Lung (tissue), 12 donors: ENCODE measurements around the gene RIN3. TPM values are rescaled to one million over a fixed set of nuclear protein-coding genes. Genes with fewer than 3 reads are reported as not detected.
A peak's percentile ranks its signal among the peaks of the same experiment; 100 is the strongest.

ENCODE experiments used
- ATAC-seq: fragments of 200-7000 bp; cut with Tn5 transposase; one replicate; pipeline ENCODE4 v1.9.1; 2020; ENCODE audit warnings: moderate number of reproducible peaks; ENCODE audit not compliant: insufficient read depth, low FRiP score
- DNase-seq, 3 donors: peaks; one replicate each; pipeline ENCODE4 v3.0.0-alpha.2; 2013 to 2017
- H3K27ac ChIP-seq, 2 donors: one replicate each; pipeline ENCODE4 v1.5.1; 2013; ENCODE audit warnings: mild to moderate bottlenecking in 2 of 2, moderate library complexity in 2 of 2, control low read depth in 1 of 2, inconsistent platforms in 1 of 2, low read depth in 1 of 2, low read length in 1 of 2
- H3K27me3 ChIP-seq, 3 donors: one replicate each; pipeline ENCODE4 v1.5.1; 2013; ENCODE audit warnings: low read length in 2 of 3; ENCODE audit not compliant: control insufficient read depth in 3 of 3, insufficient read depth in 3 of 3
- H3K36me3 ChIP-seq, 4 donors: one replicate each; pipeline ENCODE4 v1.5.1; 2013; ENCODE audit warnings: low read length in 4 of 4, mild to moderate bottlenecking in 1 of 4, moderate library complexity in 1 of 4; ENCODE audit not compliant: control insufficient read depth in 4 of 4, insufficient read depth in 4 of 4
- H3K4me1 ChIP-seq, 5 donors: one replicate each; pipeline ENCODE4 v1.5.1; 2013; ENCODE audit warnings: low read length in 5 of 5, mild to moderate bottlenecking in 2 of 5, moderate library complexity in 1 of 5; ENCODE audit not compliant: control insufficient read depth in 5 of 5, insufficient read depth in 5 of 5
- H3K4me3 ChIP-seq: one replicate; pipeline ENCODE4 v1.5.1; 2013; ENCODE audit warnings: mild to moderate bottlenecking, control low read depth, moderate library complexity
- H3K9ac ChIP-seq, 2 donors: one replicate each; pipeline ENCODE4 v1.5.1; 2013; ENCODE audit warnings: low read length in 2 of 2, control low read depth in 1 of 2; ENCODE audit not compliant: insufficient read depth in 1 of 2
- H3K9me3 ChIP-seq, 4 donors: one replicate each; pipeline ENCODE4 v1.5.1; 2013; ENCODE audit warnings: low read length in 3 of 4, mild to moderate bottlenecking in 1 of 4, moderate library complexity in 1 of 4; ENCODE audit not compliant: control insufficient read depth in 4 of 4, insufficient read depth in 3 of 4
- WGBS, 2 donors: extraction: QIAGEN DNeasy Blood & Tissue Kit; methylation state at CpG; one replicate each; pipeline ENCODE4 v1.1.7; 2013; 5-methylcytosine and 5-hydroxymethylcytosine counted together
- polyA plus RNA-seq, 2 donors: library from polyadenylated mRNA; stranded (reverse); fragments of 200-250 nt; gene quantifications; one replicate each; pipeline ENCODE4 v1.2.1, GENCODE V29; 2013
- total RNA-seq, 2 donors: library from RNA; depleted of rRNA in 1 of 2; stranded (reverse); fragments of >200 nt in 1 of 2; gene quantifications; one replicate each; pipeline ENCODE4 v1.2.1, GENCODE V29; 2014 to 2021
- TF ChIP-seq, protein P1 (sequence below): IDR thresholded peaks from 2 replicates; pipeline ENCODE4 v1.5.1; 2012; ENCODE audit warnings: mild to moderate bottlenecking; ENCODE audit errors: control extremely low read depth, extremely low read depth
- donor health status: control.
- donor health status: control.
- donor health status: Bipolar disorder and iron deficiency.
- donor health status: healthy.
- donor health status: DM: yes; HTN: yes; CAD: no.

RIN3 gene
- total and polyA plus RNA-seq, 4 donors = 19.3 to 55.5 (median 40.2) TPM

DNA sequence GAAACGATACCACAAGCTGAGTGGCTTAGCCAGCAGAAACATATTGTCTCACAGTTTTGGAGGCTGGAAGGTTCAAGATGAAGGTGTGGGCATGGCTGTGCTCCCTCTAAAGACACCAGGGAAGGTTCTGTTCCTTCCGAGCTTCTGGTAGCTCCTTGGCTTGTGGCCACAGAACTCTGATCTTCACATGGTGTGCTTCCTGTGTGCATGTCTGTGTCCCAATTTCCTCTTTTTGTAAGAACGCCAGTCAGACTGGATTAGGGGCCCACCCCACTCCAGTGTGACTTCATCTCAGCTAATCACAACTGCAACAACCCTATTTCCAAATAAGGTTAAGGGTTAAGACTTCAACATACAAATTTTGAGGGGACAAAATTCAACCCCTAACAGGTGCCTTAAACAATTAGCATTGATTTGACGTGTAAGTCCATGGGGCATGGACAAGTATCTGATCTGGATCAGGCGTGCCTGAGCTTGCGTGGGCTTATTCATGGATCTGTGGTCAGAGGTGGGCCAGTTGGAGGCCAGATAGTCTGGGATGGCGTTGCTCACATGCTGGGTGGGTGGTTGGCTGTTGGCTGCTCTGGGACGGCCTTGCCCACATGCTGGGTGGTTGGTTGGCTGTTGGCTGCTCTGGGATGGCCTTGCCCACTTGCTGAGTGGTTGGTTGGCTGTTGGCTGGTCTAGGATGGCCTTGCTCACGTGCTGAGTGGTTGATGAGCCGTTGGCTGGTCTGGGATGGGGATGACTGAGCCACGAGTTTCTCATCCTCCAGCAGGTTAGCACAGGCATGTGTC is 146.4 kb downstream of the RIN3 start:
- peaks cover 0 to 27% (median 0%) of the 10 kb centered on the region in 5 donors for H3K4me1 ChIP-seq
- TF ChIP-seq, protein P1, sequence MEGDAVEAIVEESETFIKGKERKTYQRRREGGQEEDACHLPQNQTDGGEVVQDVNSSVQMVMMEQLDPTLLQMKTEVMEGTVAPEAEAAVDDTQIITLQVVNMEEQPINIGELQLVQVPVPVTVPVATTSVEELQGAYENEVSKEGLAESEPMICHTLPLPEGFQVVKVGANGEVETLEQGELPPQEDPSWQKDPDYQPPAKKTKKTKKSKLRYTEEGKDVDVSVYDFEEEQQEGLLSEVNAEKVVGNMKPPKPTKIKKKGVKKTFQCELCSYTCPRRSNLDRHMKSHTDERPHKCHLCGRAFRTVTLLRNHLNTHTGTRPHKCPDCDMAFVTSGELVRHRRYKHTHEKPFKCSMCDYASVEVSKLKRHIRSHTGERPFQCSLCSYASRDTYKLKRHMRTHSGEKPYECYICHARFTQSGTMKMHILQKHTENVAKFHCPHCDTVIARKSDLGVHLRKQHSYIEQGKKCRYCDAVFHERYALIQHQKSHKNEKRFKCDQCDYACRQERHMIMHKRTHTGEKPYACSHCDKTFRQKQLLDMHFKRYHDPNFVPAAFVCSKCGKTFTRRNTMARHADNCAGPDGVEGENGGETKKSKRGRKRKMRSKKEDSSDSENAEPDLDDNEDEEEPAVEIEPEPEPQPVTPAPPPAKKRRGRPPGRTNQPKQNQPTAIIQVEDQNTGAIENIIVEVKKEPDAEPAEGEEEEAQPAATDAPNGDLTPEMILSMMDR = no peak
- ATAC-seq (peak; percentile 51), DNase-seq (no peak)
- H3K4me3 ChIP-seq = no peak overlapping the region
- H3K36me3 ChIP-seq = peaks cover 0 to 30% (median 12%) of the 10 kb centered on the region in 4 donors
- H3K27me3 ChIP-seq = no peaks in the 10 kb centered on the region
- 50 to 64% methylated on average over 11 of the region's 11 CpGs for WGBS, 2 donors
- peak overlapping the region; percentile 55 to 83 for H3K27ac ChIP-seq
- no peaks in the 10 kb centered on the region for H3K9me3 ChIP-seq
- no peak overlapping the region for H3K9ac ChIP-seq

DNA sequence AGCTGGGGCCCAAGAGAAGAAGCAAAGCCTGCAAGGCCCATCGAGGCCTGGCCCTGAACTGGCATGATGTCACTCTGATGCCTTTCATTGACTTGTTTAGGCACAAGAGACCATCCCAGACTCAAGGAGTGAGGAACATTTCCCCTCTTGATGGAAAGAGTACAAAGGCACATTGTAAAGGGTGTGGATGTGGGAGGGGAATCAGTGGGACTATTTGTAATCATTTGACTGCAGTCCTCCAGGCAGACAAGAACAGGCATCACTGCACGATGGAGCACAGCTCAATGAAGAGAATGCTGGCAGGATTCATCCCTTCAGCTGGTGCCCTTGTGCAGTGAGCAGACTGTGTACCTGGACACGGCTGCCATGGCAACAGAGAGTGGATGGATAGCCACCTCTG is 147.0 kb downstream of the RIN3 start:
- peak overlapping the region in 1 of 2 donors; percentile 83 for H3K27ac ChIP-seq
- peaks cover 0 to 24% (median 0%) of the 10 kb centered on the region in 5 donors for H3K4me1 ChIP-seq
- TF ChIP-seq, protein P1 = no peak
- H3K27me3 ChIP-seq = no peaks in the 10 kb centered on the region
- ATAC-seq (no peak), DNase-seq (no peak)
- peaks cover 0 to 30% (median 12%) of the 10 kb centered on the region in 4 donors for H3K36me3 ChIP-seq
- WGBS, 2 donors = 77 to 94% methylated on average over 3 of the region's 3 CpGs
- H3K9ac ChIP-seq = no peak overlapping the region
- H3K9me3 ChIP-seq = no peaks in the 10 kb centered on the region
- no peak overlapping the region for H3K4me3 ChIP-seq

GRCh38 chr14:92663049-92663448 is 149.5 kb downstream of the RIN3 start:
- peaks cover 0 to 12% (median 0%) of the 10 kb centered on the region in 5 donors for H3K4me1 ChIP-seq
- 95 to 96% methylated on average over 7 of the region's 7 CpGs for WGBS, 2 donors
- no peak overlapping the region for H3K27ac ChIP-seq
- ATAC-seq (no peak), DNase-seq (no peak)
- H3K27me3 ChIP-seq = no peaks in the 10 kb centered on the region
- no peak overlapping the region for H3K9ac ChIP-seq
- TF ChIP-seq, protein P1 = no peak
- peaks cover 0 to 33% (median 15%) of the 10 kb centered on the region in 4 donors for H3K36me3 ChIP-seq
- no peaks in the 10 kb centered on the region for H3K9me3 ChIP-seq
- H3K4me3 ChIP-seq = no peak overlapping the region
